WTC11 (cell line): ENCODE data around the gene IGLL1. TPM values are rescaled to one million over a fixed set of nuclear protein-coding genes. Genes with fewer than 3 reads are reported as not detected.

Source experiments
- ATAC-seq: fragments of 200-7000 bp; cut with Tn5 transposase; 2 replicates; pipeline ENCODE4 v1.10.0; 2021; ENCODE audit warnings: mild to moderate bottlenecking, moderate library complexity
- CTCF ChIA-PET: fragments of 300-600 bp; sonication (Branson Sonifier 250); formaldehyde crosslinking; loops from one replicate; lab custom pipeline; 2021; ENCODE audit warnings: antibody characterized with exemption; lab: Charles Lee
- POLR2A ChIA-PET: fragments of 350-600 bp; sonication (Branson Sonifier 250); formaldehyde crosslinking; loops from one replicate; lab custom pipeline; 2021; ENCODE audit warnings: antibody characterized with exemption; lab: Charles Lee
- DNase-seq: peaks from one replicate; pipeline ENCODE4 v3.0.0; 2021; ENCODE audit warnings: low spot score
- H3K27ac Mint-ChIP-seq: 2 replicates; pipeline ENCODE4 v1.8.0; 2021; ENCODE audit warnings: mixed read lengths
- H3K27me3 Mint-ChIP-seq: 2 replicates; pipeline ENCODE4 v1.8.0; 2021; ENCODE audit warnings: low read depth, mild to moderate bottlenecking, moderate library complexity, mixed read lengths
- H3K36me3 Mint-ChIP-seq: 2 replicates; pipeline ENCODE4 v1.8.0; 2021; ENCODE audit warnings: mixed read lengths
- H3K4me1 Mint-ChIP-seq: 2 replicates; pipeline ENCODE4 v1.8.0; 2022; ENCODE audit warnings: mixed read lengths
- H3K4me3 Mint-ChIP-seq: 2 replicates; pipeline ENCODE4 v1.8.0; 2021; ENCODE audit warnings: mild to moderate bottlenecking, moderate library complexity, mixed read lengths
- H3K9me3 Mint-ChIP-seq: 2 replicates; pipeline ENCODE4 v1.8.0; 2021; ENCODE audit warnings: mixed read lengths
- CBFB ChIP-seq: sonication (generic); formaldehyde crosslinking; IDR thresholded peaks from 2 replicates; pipeline ENCODE4 v1.8.1; 2022; ENCODE audit warnings: mild to moderate bottlenecking, low read depth, missing genetic modification reagents
- CDX4 ChIP-seq: fragments of 250-450 bp; sonication (Bioruptor Pico); IDR thresholded peaks from 2 replicates; pipeline ENCODE4 v1.9.0; 2021; ENCODE audit warnings: moderate library complexity, mild to moderate bottlenecking, inconsistent platforms, borderline replicate concordance
- CTCF ChIP-seq: fragments of 200-600 bp; IDR thresholded peaks from 2 replicates; pipeline ENCODE4 v1.8.0; 2022; ENCODE audit warnings: antibody characterized with exemption
- E2F1 ChIP-seq: sonication (generic); formaldehyde crosslinking; IDR thresholded peaks from 2 replicates; pipeline ENCODE4 v1.8.0; 2022; ENCODE audit warnings: mild to moderate bottlenecking, missing genetic modification reagents
- ELF4 ChIP-seq: sonication (generic); formaldehyde crosslinking; IDR thresholded peaks from 2 replicates; pipeline ENCODE4 v1.8.1; 2022; ENCODE audit warnings: low read depth, mild to moderate bottlenecking, moderate library complexity, missing genetic modification reagents
- GRHL2 ChIP-seq: fragments of 250-450 bp; sonication (Bioruptor Pico); IDR thresholded peaks from 2 replicates; pipeline ENCODE4 v1.8.0; 2022; ENCODE audit warnings: mild to moderate bottlenecking, moderate library complexity; ENCODE audit not compliant: insufficient replicate concordance, severe bottlenecking
- JUN ChIP-seq: sonication (generic); formaldehyde crosslinking; IDR thresholded peaks from 2 replicates; pipeline ENCODE4 v1.8.0; 2023; ENCODE audit warnings: mild to moderate bottlenecking, missing genetic modification reagents
- OVOL2 ChIP-seq: fragments of 250-450 bp; sonication (Bioruptor Pico); IDR thresholded peaks from 2 replicates; pipeline ENCODE4 v1.9.0; 2021; ENCODE audit warnings: mild to moderate bottlenecking, borderline replicate concordance
- SP1 ChIP-seq: sonication (generic); formaldehyde crosslinking; conservative IDR thresholded peaks from 2 replicates; pipeline ENCODE4 v1.8.1; 2022; ENCODE audit warnings: missing genetic modification reagents
- TCF7 ChIP-seq: sonication (generic); formaldehyde crosslinking; IDR thresholded peaks from 2 replicates; pipeline ENCODE4 v1.8.0; 2022; ENCODE audit warnings: mild to moderate bottlenecking, low read depth, missing genetic modification reagents, moderate library complexity
- USF2 ChIP-seq: sonication (generic); formaldehyde crosslinking; IDR thresholded peaks from 2 replicates; pipeline ENCODE4 v1.8.1; 2023; ENCODE audit warnings: mild to moderate bottlenecking, missing genetic modification reagents, moderate library complexity
- ZBTB21 ChIP-seq: sonication (generic); formaldehyde crosslinking; IDR thresholded peaks from 2 replicates; pipeline ENCODE4 v1.8.1; 2023; ENCODE audit warnings: mild to moderate bottlenecking, missing genetic modification reagents, borderline replicate concordance
- ZNF219 ChIP-seq: sonication (generic); formaldehyde crosslinking; IDR thresholded peaks from 2 replicates; pipeline ENCODE4 v1.8.0; 2023; ENCODE audit warnings: missing genetic modification reagents, mild to moderate bottlenecking, borderline replicate concordance
- ZNF232 ChIP-seq: sonication (generic); formaldehyde crosslinking; IDR thresholded peaks from 2 replicates; pipeline ENCODE4 v1.8.0; 2022; ENCODE audit warnings: mild to moderate bottlenecking, missing genetic modification reagents
- ZNF532 ChIP-seq: fragments of 250-450 bp; sonication (Bioruptor Pico); IDR thresholded peaks from 2 replicates; pipeline ENCODE4 v1.9.0; 2021; ENCODE audit warnings: mild to moderate bottlenecking, borderline replicate concordance
- total RNA-seq: library from RNA; stranded (reverse); gene quantifications from 3 replicates; pipeline ENCODE4 v1.2.3, GENCODE V29; 2021
- TF ChIP-seq, protein P1 (sequence below): sonication (generic); formaldehyde crosslinking; IDR thresholded peaks from 2 replicates; pipeline ENCODE4 v1.8.0; 2022; ENCODE audit warnings: missing genetic modification reagents
- TF ChIP-seq, protein P2 (sequence below): sonication (generic); formaldehyde crosslinking; IDR thresholded peaks from 2 replicates; pipeline ENCODE4 v1.8.1; 2023; ENCODE audit warnings: mild to moderate bottlenecking, missing genetic modification reagents
- TF ChIP-seq, protein P3 (sequence below): sonication (generic); formaldehyde crosslinking; IDR thresholded peaks from 2 replicates; pipeline ENCODE4 v1.8.1; 2023; ENCODE audit warnings: mild to moderate bottlenecking, missing genetic modification reagents, moderate library complexity
- TF ChIP-seq, protein P4 (sequence below): sonication (generic); formaldehyde crosslinking; IDR thresholded peaks from 2 replicates; pipeline ENCODE4 v1.8.1; 2022; ENCODE audit warnings: low read depth, missing genetic modification reagents, borderline replicate concordance

Gene IGLL1
- total RNA-seq, 1 experiment from 2014 or later, result not detected

DNA sequence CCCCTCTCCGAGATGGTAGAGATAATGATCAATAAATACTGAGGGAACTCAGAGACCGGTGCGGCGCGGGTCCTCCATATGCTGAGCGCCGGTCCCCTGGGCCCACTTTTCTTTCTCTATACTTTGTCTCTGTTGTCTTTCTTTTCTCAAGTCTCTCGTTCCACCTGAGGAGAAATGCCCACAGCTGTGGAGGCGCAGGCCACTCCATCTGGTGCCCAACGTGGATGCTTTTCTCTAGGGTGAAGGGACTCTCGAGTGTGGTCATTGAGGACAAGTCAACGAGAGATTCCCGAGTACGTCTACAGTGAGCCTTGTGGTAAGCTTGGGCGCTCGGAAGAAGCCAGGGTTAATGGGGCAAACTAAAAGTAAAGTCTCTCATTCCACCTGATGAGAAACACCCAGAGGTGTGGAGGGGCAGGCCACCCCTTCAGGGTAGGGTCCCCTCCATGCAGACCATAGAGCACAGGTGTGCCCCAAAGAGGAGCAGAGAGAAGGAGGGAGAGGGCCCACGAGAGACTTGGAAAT is 43.2 kb downstream of the IGLL1 start:
- ChIA-PET CTCF (interaction anchor here (3.0 kb wide), 1 partner anchor 54 kb away, joined by 15 read pairs; no protein-coding TSS in a partner anchor), POLR2A (no interaction called here)
- peak overlapping the region; percentile 55 for H3K4me3 Mint-ChIP-seq
- H3K4me1 Mint-ChIP-seq, result peaks cover 71% of the 10 kb centered on the region
- no peaks in the 10 kb centered on the region for H3K9me3 Mint-ChIP-seq
- no peaks in the 10 kb centered on the region for H3K36me3 Mint-ChIP-seq
- peaks cover 25% of the 10 kb centered on the region for H3K27me3 Mint-ChIP-seq
- TF ChIP-seq ZNF532, result no peak
- TF ChIP-seq GRHL2 (CRISPR knock-in tag), result no peak
- TF ChIP-seq TCF7, result no peak
- no peak for TF ChIP-seq ZNF232 (CRISPR knock-in tag)
- TF ChIP-seq OVOL2, result no peak
- TF ChIP-seq, protein P1, sequence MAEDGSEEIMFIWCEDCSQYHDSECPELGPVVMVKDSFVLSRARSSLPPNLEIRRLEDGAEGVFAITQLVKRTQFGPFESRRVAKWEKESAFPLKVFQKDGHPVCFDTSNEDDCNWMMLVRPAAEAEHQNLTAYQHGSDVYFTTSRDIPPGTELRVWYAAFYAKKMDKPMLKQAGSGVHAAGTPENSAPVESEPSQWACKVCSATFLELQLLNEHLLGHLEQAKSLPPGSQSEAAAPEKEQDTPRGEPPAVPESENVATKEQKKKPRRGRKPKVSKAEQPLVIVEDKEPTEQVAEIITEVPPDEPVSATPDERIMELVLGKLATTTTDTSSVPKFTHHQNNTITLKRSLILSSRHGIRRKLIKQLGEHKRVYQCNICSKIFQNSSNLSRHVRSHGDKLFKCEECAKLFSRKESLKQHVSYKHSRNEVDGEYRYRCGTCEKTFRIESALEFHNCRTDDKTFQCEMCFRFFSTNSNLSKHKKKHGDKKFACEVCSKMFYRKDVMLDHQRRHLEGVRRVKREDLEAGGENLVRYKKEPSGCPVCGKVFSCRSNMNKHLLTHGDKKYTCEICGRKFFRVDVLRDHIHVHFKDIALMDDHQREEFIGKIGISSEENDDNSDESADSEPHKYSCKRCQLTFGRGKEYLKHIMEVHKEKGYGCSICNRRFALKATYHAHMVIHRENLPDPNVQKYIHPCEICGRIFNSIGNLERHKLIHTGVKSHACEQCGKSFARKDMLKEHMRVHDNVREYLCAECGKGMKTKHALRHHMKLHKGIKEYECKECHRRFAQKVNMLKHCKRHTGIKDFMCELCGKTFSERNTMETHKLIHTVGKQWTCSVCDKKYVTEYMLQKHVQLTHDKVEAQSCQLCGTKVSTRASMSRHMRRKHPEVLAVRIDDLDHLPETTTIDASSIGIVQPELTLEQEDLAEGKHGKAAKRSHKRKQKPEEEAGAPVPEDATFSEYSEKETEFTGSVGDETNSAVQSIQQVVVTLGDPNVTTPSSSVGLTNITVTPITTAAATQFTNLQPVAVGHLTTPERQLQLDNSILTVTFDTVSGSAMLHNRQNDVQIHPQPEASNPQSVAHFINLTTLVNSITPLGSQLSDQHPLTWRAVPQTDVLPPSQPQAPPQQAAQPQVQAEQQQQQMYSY, result no peak
- no peak for TF ChIP-seq USF2 (CRISPR knock-in tag)
- no peak for TF ChIP-seq CDX4
- TF ChIP-seq JUN (CRISPR knock-in tag), result no peak
- no peak for TF ChIP-seq E2F1 (CRISPR knock-in tag)
- no peak for TF ChIP-seq ZNF219 (CRISPR knock-in tag)
- no peak for TF ChIP-seq CTCF
- TF ChIP-seq, protein P2, sequence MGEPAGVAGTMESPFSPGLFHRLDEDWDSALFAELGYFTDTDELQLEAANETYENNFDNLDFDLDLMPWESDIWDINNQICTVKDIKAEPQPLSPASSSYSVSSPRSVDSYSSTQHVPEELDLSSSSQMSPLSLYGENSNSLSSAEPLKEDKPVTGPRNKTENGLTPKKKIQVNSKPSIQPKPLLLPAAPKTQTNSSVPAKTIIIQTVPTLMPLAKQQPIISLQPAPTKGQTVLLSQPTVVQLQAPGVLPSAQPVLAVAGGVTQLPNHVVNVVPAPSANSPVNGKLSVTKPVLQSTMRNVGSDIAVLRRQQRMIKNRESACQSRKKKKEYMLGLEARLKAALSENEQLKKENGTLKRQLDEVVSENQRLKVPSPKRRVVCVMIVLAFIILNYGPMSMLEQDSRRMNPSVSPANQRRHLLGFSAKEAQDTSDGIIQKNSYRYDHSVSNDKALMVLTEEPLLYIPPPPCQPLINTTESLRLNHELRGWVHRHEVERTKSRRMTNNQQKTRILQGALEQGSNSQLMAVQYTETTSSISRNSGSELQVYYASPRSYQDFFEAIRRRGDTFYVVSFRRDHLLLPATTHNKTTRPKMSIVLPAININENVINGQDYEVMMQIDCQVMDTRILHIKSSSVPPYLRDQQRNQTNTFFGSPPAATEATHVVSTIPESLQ (CRISPR knock-in tag), result no peak
- TF ChIP-seq, protein P3, sequence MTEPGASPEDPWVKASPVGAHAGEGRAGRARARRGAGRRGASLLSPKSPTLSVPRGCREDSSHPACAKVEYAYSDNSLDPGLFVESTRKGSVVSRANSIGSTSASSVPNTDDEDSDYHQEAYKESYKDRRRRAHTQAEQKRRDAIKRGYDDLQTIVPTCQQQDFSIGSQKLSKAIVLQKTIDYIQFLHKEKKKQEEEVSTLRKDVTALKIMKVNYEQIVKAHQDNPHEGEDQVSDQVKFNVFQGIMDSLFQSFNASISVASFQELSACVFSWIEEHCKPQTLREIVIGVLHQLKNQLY (CRISPR knock-in tag), result no peak
- TF ChIP-seq, protein P4, sequence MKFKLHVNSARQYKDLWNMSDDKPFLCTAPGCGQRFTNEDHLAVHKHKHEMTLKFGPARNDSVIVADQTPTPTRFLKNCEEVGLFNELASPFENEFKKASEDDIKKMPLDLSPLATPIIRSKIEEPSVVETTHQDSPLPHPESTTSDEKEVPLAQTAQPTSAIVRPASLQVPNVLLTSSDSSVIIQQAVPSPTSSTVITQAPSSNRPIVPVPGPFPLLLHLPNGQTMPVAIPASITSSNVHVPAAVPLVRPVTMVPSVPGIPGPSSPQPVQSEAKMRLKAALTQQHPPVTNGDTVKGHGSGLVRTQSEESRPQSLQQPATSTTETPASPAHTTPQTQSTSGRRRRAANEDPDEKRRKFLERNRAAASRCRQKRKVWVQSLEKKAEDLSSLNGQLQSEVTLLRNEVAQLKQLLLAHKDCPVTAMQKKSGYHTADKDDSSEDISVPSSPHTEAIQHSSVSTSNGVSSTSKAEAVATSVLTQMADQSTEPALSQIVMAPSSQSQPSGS (CRISPR knock-in tag), result no peak
- TF ChIP-seq ZBTB21 (CRISPR knock-in tag), result no peak
- no peak for TF ChIP-seq CBFB
- TF ChIP-seq ELF4 (CRISPR knock-in tag), result no peak
- TF ChIP-seq SP1 (CRISPR knock-in tag), result no peak
- ATAC-seq (no peak), DNase-seq (no peak)
- peak overlapping the region; percentile 99 for H3K27ac Mint-ChIP-seq
